ENCODE results near the gene PLPP4.

Gene PLPP4

GRCh38 chr10:120612756-120613155 lies 155.7 kb downstream of the PLPP4 start:
- ChIA-PET CTCF (no interaction called here), POLR2A (no interaction called here)
- no peak overlapping the region for H3K4me3 ChIP-seq (ENCODE audit: low read depth, low read length)
- TF ChIP-seq CTCF (IDR thresholded peaks at IDR 0.05; ENCODE audit: insufficient read depth, low read length, missing control alignments), result no peak
- DNase-seq (ENCODE audit: low read depth, low spot score), result no peak

GRCh38 chr10:120613180-120613579 lies 156.2 kb downstream of the PLPP4 start:
- ChIA-PET CTCF (interaction anchor here (1.7 kb wide), 1 partner anchor 12 kb away, joined by 5 read pairs; no protein-coding TSS in a partner anchor), POLR2A (no interaction called here)
- DNase-seq (ENCODE audit: low read depth, low spot score), result no peak

GRCh38 chr10:120614680-120615079 lies 157.7 kb downstream of the PLPP4 start:
- ChIA-PET POLR2A (no interaction called here), CTCF (interaction anchor here (1.7 kb wide), 1 partner anchor 14 kb away, joined by 5 read pairs; no protein-coding TSS in a partner anchor)
- DNase-seq (ENCODE audit: low read depth, low spot score), result no peak
- no peak overlapping the region for H3K4me3 ChIP-seq (ENCODE audit: low read depth, low read length)
- no peak for TF ChIP-seq CTCF (IDR thresholded peaks at IDR 0.05; ENCODE audit: insufficient read depth, low read length, missing control alignments)

More at GRCh38 chr10:120613180-120613579, 156.2 kb downstream of the PLPP4 start:
- no peak for TF ChIP-seq CTCF (IDR thresholded peaks at IDR 0.05; ENCODE audit: insufficient read depth, low read length, missing control alignments)
- no peak overlapping the region for H3K4me3 ChIP-seq (ENCODE audit: low read depth, low read length)

- CTCF ChIA-PET, result no interaction called here
- no peak for TF ChIP-seq CTCF (IDR thresholded peaks at IDR 0.05; ENCODE audit: insufficient read depth, low read length, missing control alignments)
- no peak overlapping the region for H3K4me3 ChIP-seq (ENCODE audit: low read depth, low read length)
- POLR2A ChIA-PET, result no interaction called here
- no peak for DNase-seq (ENCODE audit: low read depth, low spot score)
Measured at GRCh38 chr10:120616311-120616911, 159.4 kb downstream of the PLPP4 start.

- POLR2A ChIA-PET, result no interaction called here
- TF ChIP-seq CTCF (IDR thresholded peaks at IDR 0.05; ENCODE audit: insufficient read depth, low read length, missing control alignments), result no peak
- CTCF ChIA-PET, result no interaction called here
- H3K4me3 ChIP-seq (ENCODE audit: low read depth, low read length), result no peak overlapping the region
- no peak for DNase-seq (ENCODE audit: low read depth, low spot score)
Measured at GRCh38 chr10:120628197-120628596, 171.2 kb downstream of the PLPP4 start.

- DNase-seq (ENCODE audit: low read depth, low spot score), result no peak
- ChIA-PET POLR2A (interaction anchor here (0.5 kb wide), 1 partner anchor 1286 kb away, joined by 3 read pairs; no protein-coding TSS in a partner anchor), CTCF (no interaction called here)
- no peak for TF ChIP-seq CTCF (IDR thresholded peaks at IDR 0.05; ENCODE audit: insufficient read depth, low read length, missing control alignments)
- H3K4me3 ChIP-seq (ENCODE audit: low read depth, low read length), result no peak overlapping the region
Measured at GRCh38 chr10:120630266-120630665, 173.2 kb downstream of the PLPP4 start.

Data from AG04449 (cell line).